Breast epithelium (tissue), 4 donors: ENCODE data around the gene BABAM1. TPM values are rescaled to one million over a fixed set of nuclear protein-coding genes. Genes with fewer than 3 reads are reported as not detected.

Experiments
- DNase-seq, 2 donors: peaks; one replicate each; pipeline ENCODE4 v3.0.0-alpha.2; 2019; ENCODE audit warnings: low spot score in 2 of 2
- H3K27ac ChIP-seq, 2 donors: fragments of 200-600 bp; sonication (generic) in 1 of 2; one replicate each; pipeline ENCODE4 v1.5.1; 2016 to 2019; ENCODE audit warnings: mild to moderate bottlenecking in 1 of 2
- H3K27me3 ChIP-seq, 2 donors: fragments of 200-600 bp; sonication (generic) in 1 of 2; one replicate each; pipeline versions ENCODE4 v1.5.1 to v1.6.0; 2017 to 2019; ENCODE audit warnings: control low read depth in 1 of 2, mild to moderate bottlenecking in 1 of 2
- H3K36me3 ChIP-seq: fragments of 200-600 bp; one replicate; pipeline ENCODE4 v1.5.1; 2019
- H3K4me1 ChIP-seq, 2 donors: fragments of 200-600 bp; sonication (generic); one replicate each; pipeline ENCODE4 v1.5.1; 2016 to 2019; ENCODE audit warnings: control low read depth in 1 of 2
- H3K4me3 ChIP-seq, 3 donors: fragments of 200-600 bp; sonication (generic); 1 replicate in 2 of 3; 2 replicates in 1 of 3; pipeline ENCODE4 v1.5.1; 2016 to 2019; ENCODE audit warnings: mild to moderate bottlenecking in 3 of 3, moderate library complexity in 2 of 3
- H3K9me3 ChIP-seq, 2 donors: fragments of 200-600 bp; sonication (generic) in 1 of 2; one replicate each; pipeline ENCODE4 v1.5.1; 2016 to 2019; ENCODE audit warnings: control low read depth in 1 of 2
- POLR2A ChIP-seq: fragments of 450-650 bp; IDR thresholded peaks from one replicate; pipeline ENCODE4 v1.6.1; 2016; ENCODE audit warnings: antibody characterized with exemption, mild to moderate bottlenecking, moderate library complexity
- POLR2AphosphoS5 ChIP-seq, 3 donors: sonication (generic); formaldehyde crosslinking; IDR thresholded peaks; one replicate each; pipeline ENCODE4 v1.6.1; 2017; ENCODE audit warnings: antibody characterized with exemption in 3 of 3
- intact Hi-C: fragments of 100-400 bp; cut with DNase I; formaldehyde crosslinking; loops from one replicate; pipeline ENCODE4 v1.15.1; 2023; ENCODE audit warnings: low total_unique reads
- total RNA-seq, 3 donors: library from RNA; depleted of rRNA; stranded (reverse); fragments of >200 nt; gene quantifications; one replicate each; pipeline ENCODE4 v1.1.0, GENCODE V29; 2016
- TF ChIP-seq, protein P1 (sequence below), 3 donors: fragments of 450-650 bp; IDR thresholded peaks; one replicate each; pipeline ENCODE4 v1.5.1; 2016 to 2017; ENCODE audit warnings: antibody characterized with exemption in 3 of 3, mild to moderate bottlenecking in 3 of 3, moderate library complexity in 3 of 3

BABAM1 gene
- total RNA-seq, 3 donors from 2014 or later = 48.5 to 65.6 (median 54.1) TPM

DNA sequence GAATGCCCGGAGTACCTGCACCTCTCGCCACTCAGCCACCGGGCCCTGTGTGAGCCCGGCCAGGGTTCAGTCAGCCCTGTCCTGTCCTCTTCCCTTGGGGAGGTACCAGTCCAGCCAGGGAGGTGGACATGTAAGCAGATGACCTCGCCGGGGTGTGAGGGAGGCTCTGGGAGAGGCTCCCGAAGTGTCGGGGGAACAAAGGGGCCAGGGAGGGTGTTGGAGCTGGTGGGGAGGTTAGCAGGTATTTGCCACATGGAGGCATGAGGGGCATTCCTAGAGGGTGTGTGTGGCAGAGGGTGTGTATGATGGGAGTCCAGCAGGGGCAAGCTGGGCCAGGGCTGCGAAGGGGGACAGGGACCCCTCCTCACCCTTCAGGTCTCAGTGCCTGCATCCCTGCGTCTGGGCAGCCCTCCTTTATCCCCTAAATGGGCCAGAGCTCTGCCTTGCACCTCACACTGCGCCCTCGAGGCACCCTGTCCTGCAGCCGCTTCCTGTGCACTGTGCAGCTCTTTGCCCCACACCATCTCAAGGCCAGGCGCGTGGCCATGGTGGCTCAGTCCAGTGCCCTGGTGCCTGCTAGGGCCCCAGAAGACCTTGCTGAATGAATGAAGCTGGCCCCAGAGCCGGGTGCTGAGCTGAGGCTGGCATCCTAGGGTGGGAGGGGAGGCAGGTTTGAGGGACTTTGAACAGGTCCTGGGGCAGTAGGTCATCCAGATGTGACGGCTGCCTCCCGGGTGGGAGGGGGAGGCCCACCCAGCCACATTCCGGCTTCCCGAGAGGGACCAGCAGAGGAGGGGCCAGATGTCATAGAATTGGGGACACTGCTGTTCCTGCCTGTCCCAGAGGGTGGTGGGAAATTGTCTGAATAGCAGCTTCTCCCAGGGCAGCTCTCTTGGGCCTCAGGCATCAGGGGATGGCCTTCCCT lies 45.2 kb downstream of the BABAM1 start:
- intact Hi-C loops = no loop called here
- Histone ChIP-seq H3K4me3 (no peak overlapping the region), H3K9me3 (no peaks in the 10 kb centered on the region), H3K36me3 (no peaks in the 10 kb centered on the region), H3K27me3 (no peaks in the 10 kb centered on the region), H3K27ac (no peak overlapping the region), H3K4me1 (peaks cover 5 to 7% of the 10 kb centered on the region in 2 donors)
- TF ChIP-seq POLR2AphosphoS5 (IDR thresholded peaks at IDR 0.05) (no peak), POLR2A (no peak)
- TF ChIP-seq, protein P1, sequence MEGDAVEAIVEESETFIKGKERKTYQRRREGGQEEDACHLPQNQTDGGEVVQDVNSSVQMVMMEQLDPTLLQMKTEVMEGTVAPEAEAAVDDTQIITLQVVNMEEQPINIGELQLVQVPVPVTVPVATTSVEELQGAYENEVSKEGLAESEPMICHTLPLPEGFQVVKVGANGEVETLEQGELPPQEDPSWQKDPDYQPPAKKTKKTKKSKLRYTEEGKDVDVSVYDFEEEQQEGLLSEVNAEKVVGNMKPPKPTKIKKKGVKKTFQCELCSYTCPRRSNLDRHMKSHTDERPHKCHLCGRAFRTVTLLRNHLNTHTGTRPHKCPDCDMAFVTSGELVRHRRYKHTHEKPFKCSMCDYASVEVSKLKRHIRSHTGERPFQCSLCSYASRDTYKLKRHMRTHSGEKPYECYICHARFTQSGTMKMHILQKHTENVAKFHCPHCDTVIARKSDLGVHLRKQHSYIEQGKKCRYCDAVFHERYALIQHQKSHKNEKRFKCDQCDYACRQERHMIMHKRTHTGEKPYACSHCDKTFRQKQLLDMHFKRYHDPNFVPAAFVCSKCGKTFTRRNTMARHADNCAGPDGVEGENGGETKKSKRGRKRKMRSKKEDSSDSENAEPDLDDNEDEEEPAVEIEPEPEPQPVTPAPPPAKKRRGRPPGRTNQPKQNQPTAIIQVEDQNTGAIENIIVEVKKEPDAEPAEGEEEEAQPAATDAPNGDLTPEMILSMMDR (IDR thresholded peaks at IDR 0.05) = no peak
- no peak for DNase-seq

DNA sequence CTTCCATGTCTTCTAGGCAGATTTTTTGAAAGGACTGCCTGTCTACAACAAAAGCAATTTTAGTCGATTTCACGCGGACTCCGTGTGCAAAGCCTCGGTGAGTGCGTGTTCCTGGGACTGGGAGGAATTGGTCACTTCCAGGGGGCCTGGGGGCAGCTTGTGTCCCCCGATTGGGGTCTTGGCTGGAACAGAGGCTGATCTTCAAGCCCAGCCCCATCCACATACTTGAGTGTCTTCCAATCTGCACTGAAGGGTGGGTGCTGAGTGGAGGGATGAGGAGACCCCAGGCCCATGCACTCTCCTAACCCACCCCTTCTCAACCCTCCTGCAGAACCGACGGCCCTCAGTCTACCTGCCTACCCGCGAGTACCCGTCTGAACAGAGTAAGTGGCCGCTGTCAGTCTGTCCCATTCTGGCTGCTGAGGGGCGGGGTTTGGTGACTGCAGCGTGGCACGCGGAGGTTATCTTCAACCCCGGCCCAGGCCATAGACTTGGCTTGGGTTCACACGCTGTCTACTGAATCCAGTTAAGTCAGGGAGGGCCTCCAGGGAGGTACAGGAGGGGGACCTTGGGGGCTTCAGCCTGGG lies 46.9 kb downstream of the BABAM1 start:
- Histone ChIP-seq H3K27ac (no peak overlapping the region), H3K4me1 (peaks cover 5 to 7% of the 10 kb centered on the region in 2 donors), H3K9me3 (no peaks in the 10 kb centered on the region), H3K4me3 (no peak overlapping the region), H3K27me3 (no peaks in the 10 kb centered on the region), H3K36me3 (no peaks in the 10 kb centered on the region)
- TF ChIP-seq POLR2A = no peak
- TF ChIP-seq, protein P1 (IDR thresholded peaks at IDR 0.05) = no peak
- intact Hi-C loops = no loop called here
- no peak for DNase-seq

DNA sequence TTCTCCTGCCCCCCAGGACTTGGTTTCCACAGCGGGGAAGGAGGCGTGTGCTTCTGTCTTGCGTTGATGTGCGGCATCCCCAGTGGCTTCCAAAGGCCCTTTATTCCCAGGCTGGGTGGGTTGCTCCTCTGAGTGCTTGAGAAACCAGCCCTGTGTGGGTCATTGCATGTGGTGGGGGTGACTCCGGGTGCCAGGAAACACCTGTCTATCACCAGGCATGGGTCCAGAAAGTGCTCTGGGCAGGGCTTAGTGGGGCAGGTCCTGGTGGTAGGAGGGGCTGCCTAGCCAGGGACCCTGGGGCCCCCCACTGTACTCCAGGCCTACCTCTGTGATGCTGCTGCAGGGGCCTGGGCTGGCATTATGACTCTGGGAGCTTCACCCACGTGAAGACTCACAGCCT lies 51.7 kb downstream of the BABAM1 start:
- intact Hi-C loops = no loop called here
- Histone ChIP-seq H3K4me1 (no peaks in the 10 kb centered on the region), H3K4me3 (no peak overlapping the region), H3K27me3 (no peaks in the 10 kb centered on the region), H3K36me3 (peaks cover 7% of the 10 kb centered on the region), H3K27ac (no peak overlapping the region), H3K9me3 (no peaks in the 10 kb centered on the region)
- DNase-seq = no peak
- TF ChIP-seq POLR2A (no peak), POLR2AphosphoS5 (IDR thresholded peaks at IDR 0.05) (no peak)
- TF ChIP-seq, protein P1 (IDR thresholded peaks at IDR 0.05) = no peak

DNA sequence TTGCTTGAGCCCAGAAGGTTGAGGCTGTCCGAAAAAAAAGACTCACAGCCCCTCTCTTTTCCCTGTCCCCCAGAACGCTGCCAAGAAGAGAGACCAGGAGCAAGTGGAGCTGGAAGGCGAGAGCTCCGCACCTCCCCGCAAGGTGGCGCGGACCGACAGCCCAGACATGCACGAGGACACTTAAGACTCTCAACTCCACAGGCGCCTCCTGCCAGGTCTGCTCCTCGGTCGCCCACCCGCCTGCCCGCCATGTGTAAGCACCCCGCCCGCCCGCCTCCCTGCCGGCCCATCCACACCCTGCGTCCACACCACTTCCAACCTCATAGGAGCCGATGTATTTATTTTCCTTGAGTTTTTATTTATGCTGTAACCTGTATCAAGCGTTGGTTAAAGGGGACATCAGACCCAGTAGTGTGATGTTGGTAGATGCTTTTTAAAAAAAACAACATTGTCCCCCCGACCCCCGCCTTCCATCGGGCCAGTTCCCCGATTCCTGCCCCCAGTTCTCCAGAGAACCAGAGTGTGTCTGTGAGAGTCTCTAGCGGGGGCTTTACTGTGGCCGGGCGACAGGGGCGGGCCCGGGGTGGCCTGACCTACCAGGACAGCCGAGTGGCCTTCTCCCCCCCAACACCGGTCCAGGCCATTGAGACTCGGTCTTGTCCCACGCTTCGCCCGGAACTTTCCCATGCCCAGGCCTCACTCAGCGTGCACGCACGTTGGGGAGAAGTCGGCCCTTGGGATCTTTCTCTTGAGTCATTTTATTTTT lies 52.4 kb downstream of the BABAM1 start:
- no peaks in the 10 kb centered on the region for H3K4me1 ChIP-seq
- H3K36me3 ChIP-seq = peaks cover 7% of the 10 kb centered on the region
- peaks cover 0 to 3% of the 10 kb centered on the region in 2 donors for H3K27me3 ChIP-seq
- intact Hi-C loops = loop anchor here (5.0 kb wide), 1 partner anchor 1363 kb away; the partner anchor contains the start of gene CRTC1
- TF ChIP-seq, protein P1 (IDR thresholded peaks at IDR 0.05) = no peak
- no peak for TF ChIP-seq POLR2A
- no peak for TF ChIP-seq POLR2AphosphoS5 (IDR thresholded peaks at IDR 0.05)
- H3K27ac ChIP-seq = no peak overlapping the region
- DNase-seq = no peak
- no peaks in the 10 kb centered on the region for H3K9me3 ChIP-seq
- no peak overlapping the region for H3K4me3 ChIP-seq
